ENCODE data around the gene AOPEP.
"Not testable (repeated sequence)": the region's sequence is repeated elsewhere in the genome, so short reads cannot be mapped to it uniquely, and the experiment has no call there.

AOPEP gene

GRCh38 chr9:94874316-94874715, 147.8 kb downstream of the AOPEP start:
- no peak for DNase-seq

- DNase-seq, result no peak
These were observed 149.0 kb downstream of the AOPEP start for GRCh38 chr9:94875300-94876020.

GRCh38 chr9:94878804-94879203, 152.3 kb downstream of the AOPEP start:
- not testable (repeated sequence) for DNase-seq

- no peak for DNase-seq
These were observed 152.7 kb downstream of the AOPEP start for GRCh38 chr9:94879230-94879629.

- DNase-seq, result no peak
These were observed 154.5 kb downstream of the AOPEP start for GRCh38 chr9:94881023-94881422.

GRCh38 chr9:94881454-94881853, 155.0 kb downstream of the AOPEP start:
- DNase-seq, result no peak

- DNase-seq, result no peak
These were observed 155.4 kb downstream of the AOPEP start for GRCh38 chr9:94881940-94882339.

GRCh38 chr9:94882966-94883641, 156.6 kb downstream of the AOPEP start:
- no peak for DNase-seq

- no peak for DNase-seq
These were observed 159.5 kb downstream of the AOPEP start for GRCh38 chr9:94885854-94886447.

- DNase-seq, result no peak
These were observed 161.2 kb downstream of the AOPEP start for GRCh38 chr9:94887721-94888120.

- DNase-seq, result no peak
These were observed 162.3 kb downstream of the AOPEP start for GRCh38 chr9:94888775-94889174.

GRCh38 chr9:94889628-94890027, 163.1 kb downstream of the AOPEP start:
- DNase-seq, result no peak

- DNase-seq, result no peak
These were observed 164.7 kb downstream of the AOPEP start for GRCh38 chr9:94891183-94891582.

- no peak for DNase-seq
These were observed 166.2 kb downstream of the AOPEP start for GRCh38 chr9:94892675-94893074.

- no peak for DNase-seq
These were observed 167.7 kb downstream of the AOPEP start for GRCh38 chr9:94894094-94894699.

GRCh38 chr9:94895668-94896067, 169.2 kb downstream of the AOPEP start:
- DNase-seq, result no peak

GRCh38 chr9:94896512-94896911, 170.0 kb downstream of the AOPEP start:
- no peak for DNase-seq

- no peak for DNase-seq
These were observed 173.1 kb downstream of the AOPEP start for GRCh38 chr9:94899464-94900221.

- no peak for DNase-seq
These were observed 173.9 kb downstream of the AOPEP start for GRCh38 chr9:94900222-94901018.

GRCh38 chr9:94901019-94901363, 174.5 kb downstream of the AOPEP start:
- no peak for DNase-seq

GRCh38 chr9:94903961-94904421, 177.5 kb downstream of the AOPEP start:
- no peak for DNase-seq

- no peak for DNase-seq
These were observed 178.3 kb downstream of the AOPEP start for GRCh38 chr9:94904806-94905205.
